T-cell (primary cell): Measurements from ENCODE around the gene TSPAN9. TPM values are rescaled to one million over a fixed set of nuclear protein-coding genes. Genes with fewer than 3 reads are reported as not detected.

Experiments
- ATAC-seq, 4 experiments: fragments of 200-7000 bp in 3 of 4; fragments of 150-1000 bp in 1 of 4; cut with Tn5 transposase; replicated peaks in 1 of 4; 1 replicate in 3 of 4; 2 replicates in 1 of 4; pipeline ENCODE4 v1.10.0; 2021; ENCODE audit warnings: moderate library complexity in 3 of 4, mild to moderate bottlenecking in 2 of 4, moderate number of reproducible peaks in 1 of 4
- CTCF ChIA-PET, 2 donors: fragments of 300-600 bp; sonication (Branson Sonifier 250); formaldehyde crosslinking; loops; one replicate each; lab custom pipeline; 2022; ENCODE audit warnings: antibody characterized with exemption in 2 of 2; lab: Charles Lee
- POLR2A ChIA-PET, 2 donors: fragments of 300-600 bp; sonication (Branson Sonifier 250); formaldehyde crosslinking; loops; one replicate each; lab custom pipeline; 2022; ENCODE audit warnings: antibody characterized with exemption in 2 of 2; lab: Charles Lee
- DNase-seq, 35 experiments: peaks; one replicate each; pipeline versions ENCODE4 v3.0.0 to v3.0.0-alpha.2; 2013 to 2023
- H3K27ac ChIP-seq: one replicate; pipeline ENCODE4 v1.5.1; 2013; ENCODE audit warnings: low read length
- H3K27me3 ChIP-seq, 2 experiments: replicated peaks in 1 of 2; 1 replicate in 1 of 2; 2 replicates in 1 of 2; pipeline versions ENCODE4 v1.6.1 to v1.7.0; 2013; ENCODE audit warnings: low read length in 1 of 2, mixed read lengths in 1 of 2; ENCODE audit not compliant: control insufficient read depth in 2 of 2, insufficient read depth in 2 of 2; ENCODE audit errors: extremely low read depth in 1 of 2
- H3K36me3 ChIP-seq, 2 donors: 1 replicate in 1 of 2; 2 replicates in 1 of 2; pipeline versions ENCODE4 v1.6.1 to v1.7.0; 2013; ENCODE audit warnings: low read length in 1 of 2; ENCODE audit not compliant: control insufficient read depth in 2 of 2, insufficient read depth in 1 of 2; ENCODE audit errors: extremely low read depth in 1 of 2
- H3K4me1 ChIP-seq, 2 experiments: 1 replicate in 1 of 2; 2 replicates in 1 of 2; pipeline versions ENCODE4 v1.6.1 to v1.7.0; 2013; ENCODE audit warnings: low read length in 2 of 2, mixed read lengths in 1 of 2; ENCODE audit not compliant: insufficient read depth in 2 of 2, control insufficient read depth in 1 of 2; ENCODE audit errors: extremely low read depth in 1 of 2
- H3K4me3 ChIP-seq, 2 donors: 1 replicate in 1 of 2; 2 replicates in 1 of 2; pipeline versions ENCODE4 v1.5.1 to v1.7.0; 2013; ENCODE audit warnings: mild to moderate bottlenecking in 2 of 2, low read length in 1 of 2, moderate library complexity in 1 of 2; ENCODE audit not compliant: control insufficient read depth in 1 of 2; ENCODE audit errors: extremely low read depth in 1 of 2
- H3K9me3 ChIP-seq: 2 replicates; pipeline ENCODE4 v1.7.0; 2013
- H3K27ac Mint-ChIP-seq, 2 donors: one replicate each; pipeline ENCODE4 v1.8.0; 2020 to 2021; ENCODE audit warnings: mild to moderate bottlenecking in 2 of 2, mixed read lengths in 2 of 2
- H3K27me3 Mint-ChIP-seq, 2 donors: one replicate each; pipeline ENCODE4 v1.8.0; 2021 to 2022; ENCODE audit warnings: mixed read lengths in 2 of 2
- H3K36me3 Mint-ChIP-seq: one replicate; pipeline ENCODE4 v1.8.0; 2021; ENCODE audit warnings: mixed read lengths
- H3K4me1 Mint-ChIP-seq, 3 donors: one replicate each; pipeline ENCODE4 v1.8.0; 2020 to 2022; ENCODE audit warnings: mixed read lengths in 3 of 3, mild to moderate bottlenecking in 1 of 3
- H3K4me3 Mint-ChIP-seq, 3 donors: one replicate each; pipeline ENCODE4 v1.8.0; 2020 to 2022; ENCODE audit warnings: mild to moderate bottlenecking in 3 of 3, mixed read lengths in 3 of 3, moderate library complexity in 3 of 3
- H3K9me3 Mint-ChIP-seq, 3 donors: one replicate each; pipeline ENCODE4 v1.8.0; 2020 to 2022; ENCODE audit warnings: mixed read lengths in 3 of 3
- WGBS: methylation state at CpG from one replicate; pipeline ENCODE4 v1.1.5; 2013; ENCODE audit warnings: missing lambda C conversion rate; ENCODE audit not compliant: insufficient coverage; 5-methylcytosine and 5-hydroxymethylcytosine counted together
- total RNA-seq, 35 experiments: library from RNA in 6 of 35; stranded (reverse) in 6 of 35; fragments of 120-200 nt in 1 of 35; gene quantifications; one replicate each; pipeline versions ENCODE4 v1.2.1 to v1.2.4 and lab custom pipeline; 2013 to 2026

TSPAN9 gene
- total RNA-seq, 5 donors from 2014 or later (not counting 1 experiment from before 2014, with no cell fraction given): 0.56 to 1.1 (median 0.70) TPM

DNA sequence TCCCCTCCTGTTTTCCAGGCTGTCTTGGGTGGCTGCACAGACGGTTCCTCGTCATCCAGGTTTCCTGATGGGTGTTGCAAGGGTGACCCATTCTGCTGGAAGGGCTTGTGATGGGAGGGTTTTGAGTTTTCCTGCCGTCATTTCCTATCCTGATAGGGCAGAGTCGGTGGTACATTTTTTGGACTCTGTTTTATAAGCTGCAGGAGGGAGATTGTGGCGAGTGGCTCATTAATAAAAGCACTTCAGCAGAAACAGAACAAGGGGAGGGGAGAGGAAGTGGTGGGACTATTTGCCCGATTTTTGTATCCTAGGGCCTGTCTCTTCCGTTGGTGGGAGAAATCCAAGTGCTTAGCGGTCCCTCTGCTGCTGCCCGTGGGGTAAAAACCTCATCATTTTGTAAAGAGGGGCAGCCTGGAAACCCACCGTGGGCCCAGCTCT lies 40.0 kb downstream of the TSPAN9 start:
- H3K27me3 ChIP-seq: peaks cover 5 to 33% of the 10 kb centered on the region in 2 experiments
- no peak overlapping the region for H3K4me3 Mint-ChIP-seq
- no peak for DNase-seq
- WGBS: 22% methylated on average over 9 of the region's 10 CpGs
- no peak for ATAC-seq
- H3K27ac ChIP-seq: no peak overlapping the region
- H3K27me3 Mint-ChIP-seq: peaks cover 15 to 23% of the 10 kb centered on the region in 2 donors
- H3K4me1 Mint-ChIP-seq: peaks cover 14 to 17% (median 15%) of the 10 kb centered on the region in 3 donors
- no peaks in the 10 kb centered on the region for H3K36me3 ChIP-seq
- H3K9me3 ChIP-seq: no peaks in the 10 kb centered on the region
- ChIA-PET POLR2A (no interaction called here), CTCF (no interaction called here)
- no peak overlapping the region for H3K27ac Mint-ChIP-seq
- no peaks in the 10 kb centered on the region for H3K9me3 Mint-ChIP-seq
- H3K36me3 Mint-ChIP-seq: peaks cover 3% of the 10 kb centered on the region
- peaks cover 0 to 10% of the 10 kb centered on the region in 2 experiments for H3K4me1 ChIP-seq
- H3K4me3 ChIP-seq: no peak overlapping the region

- no peak for ATAC-seq
- Histone ChIP-seq H3K4me1 (peaks cover 0 to 10% of the 10 kb centered on the region in 2 experiments), H3K4me3 (no peak overlapping the region), H3K27me3 (peaks cover 6 to 33% of the 10 kb centered on the region in 2 experiments), H3K36me3 (no peaks in the 10 kb centered on the region), H3K27ac (no peak overlapping the region), H3K9me3 (no peaks in the 10 kb centered on the region)
- 88% methylated on average over 3 of the region's 3 CpGs for WGBS
- Mint-ChIP-seq H3K27ac (no peak overlapping the region), H3K27me3 (peaks cover 15 to 23% of the 10 kb centered on the region in 2 donors), H3K9me3 (no peaks in the 10 kb centered on the region), H3K4me1 (peaks cover 14 to 17% (median 15%) of the 10 kb centered on the region in 3 donors), H3K4me3 (no peak overlapping the region), H3K36me3 (peaks cover 3% of the 10 kb centered on the region)
- ChIA-PET CTCF (no interaction called here), POLR2A (no interaction called here)
- no peak for DNase-seq
Measured at GRCh38 chr12:3117591-3118015, 40.4 kb downstream of the TSPAN9 start.

DNA sequence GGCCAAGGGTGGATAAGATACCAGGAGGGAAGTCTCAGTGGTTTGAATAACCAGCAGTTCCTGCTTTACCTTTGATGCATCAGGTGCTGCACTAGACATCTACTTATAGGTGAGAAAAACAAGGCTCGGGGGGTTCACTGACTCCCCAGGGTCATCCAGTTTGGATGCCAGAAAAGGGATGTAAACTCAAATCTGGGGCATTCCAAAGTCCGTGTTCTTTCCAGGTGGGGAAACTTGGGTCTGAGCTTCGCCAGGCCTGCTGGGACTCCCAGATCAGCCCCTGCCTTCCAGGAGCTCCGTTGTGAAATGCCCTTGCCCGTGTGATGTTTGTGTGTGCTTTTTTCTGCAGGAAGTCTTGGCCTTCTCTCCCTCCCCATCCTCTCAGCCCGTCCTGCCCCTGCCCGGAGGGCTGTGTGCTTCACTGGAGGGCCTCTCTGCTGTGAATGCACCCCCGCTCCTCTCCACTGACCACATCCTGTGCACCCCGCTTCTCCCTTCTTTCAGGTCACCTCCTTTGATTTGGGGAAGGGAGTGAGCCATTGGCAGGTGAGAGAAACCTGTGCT lies 42.1 kb downstream of the TSPAN9 start:
- peaks cover 0 to 10% of the 10 kb centered on the region in 2 experiments for H3K4me1 ChIP-seq
- no peak overlapping the region for H3K27ac ChIP-seq
- H3K27me3 ChIP-seq: peaks cover 10 to 37% of the 10 kb centered on the region in 2 experiments
- H3K4me1 Mint-ChIP-seq: peaks cover 14 to 17% (median 15%) of the 10 kb centered on the region in 3 donors
- H3K9me3 Mint-ChIP-seq: no peaks in the 10 kb centered on the region
- ChIA-PET CTCF (no interaction called here), POLR2A (no interaction called here)
- H3K4me3 ChIP-seq: no peak overlapping the region
- H3K27ac Mint-ChIP-seq: peak overlapping the region in 1 of 2 donors; percentile 64
- peaks cover 17 to 24% of the 10 kb centered on the region in 2 donors for H3K27me3 Mint-ChIP-seq
- no peak for DNase-seq
- H3K36me3 Mint-ChIP-seq: peaks cover 3% of the 10 kb centered on the region
- peak in 1 of 4 experiments; percentile 19 for ATAC-seq
- H3K9me3 ChIP-seq: no peaks in the 10 kb centered on the region
- no peaks in the 10 kb centered on the region for H3K36me3 ChIP-seq
- WGBS: 50% methylated on average over 2 of the region's 9 CpGs
- no peak overlapping the region for H3K4me3 Mint-ChIP-seq

- H3K4me1 Mint-ChIP-seq: peaks cover 14 to 17% (median 15%) of the 10 kb centered on the region in 3 donors
- ATAC-seq: peak in 1 of 4 experiments; percentile 34
Measured at GRCh38 chr12:3119756-3120601, 42.8 kb downstream of the TSPAN9 start.

GRCh38 chr12:3120701-3121100 lies 43.5 kb downstream of the TSPAN9 start:
- no peaks in the 10 kb centered on the region for H3K9me3 ChIP-seq
- Mint-ChIP-seq H3K36me3 (no peaks in the 10 kb centered on the region), H3K4me3 (peak overlapping the region in 1 of 3 donors; percentile 32), H3K9me3 (no peaks in the 10 kb centered on the region), H3K27me3 (peaks cover 12 to 24% of the 10 kb centered on the region in 2 donors), H3K27ac (no peak overlapping the region), H3K4me1 (peaks cover 14 to 17% (median 15%) of the 10 kb centered on the region in 3 donors)
- ChIA-PET CTCF (no interaction called here), POLR2A (no interaction called here)
- DNase-seq (no peak), ATAC-seq (no peak)
- H3K27me3 ChIP-seq: peaks cover 10 to 37% of the 10 kb centered on the region in 2 experiments
- peaks cover 0 to 10% of the 10 kb centered on the region in 2 experiments for H3K4me1 ChIP-seq
- H3K36me3 ChIP-seq: no peaks in the 10 kb centered on the region
- WGBS: 72% methylated on average over 3 of the region's 5 CpGs
- no peak overlapping the region for H3K4me3 ChIP-seq
- H3K27ac ChIP-seq: no peak overlapping the region

More at GRCh38 chr12:3119756-3120601, 42.8 kb downstream of the TSPAN9 start:
- peak overlapping the region in 1 of 3 donors; percentile 32 for H3K4me3 Mint-ChIP-seq
- POLR2A ChIA-PET: no interaction called here
- H3K9me3 Mint-ChIP-seq: no peaks in the 10 kb centered on the region
- CTCF ChIA-PET: no interaction called here
- no peak for DNase-seq
- peaks cover 1% of the 10 kb centered on the region for H3K36me3 Mint-ChIP-seq
- H3K36me3 ChIP-seq: no peaks in the 10 kb centered on the region
- H3K27me3 ChIP-seq: peaks cover 10 to 37% of the 10 kb centered on the region in 2 experiments
- H3K4me3 ChIP-seq: no peak overlapping the region
- peaks cover 0 to 10% of the 10 kb centered on the region in 2 experiments for H3K4me1 ChIP-seq
- H3K9me3 ChIP-seq: no peaks in the 10 kb centered on the region
- peaks cover 15 to 24% of the 10 kb centered on the region in 2 donors for H3K27me3 Mint-ChIP-seq
- no peak overlapping the region for H3K27ac Mint-ChIP-seq
- no peak overlapping the region for H3K27ac ChIP-seq
- WGBS: 61% methylated on average over 13 of the region's 17 CpGs

GRCh38 chr12:3122841-3123678 lies 45.9 kb downstream of the TSPAN9 start:
- Histone ChIP-seq H3K4me3 (no peak overlapping the region), H3K36me3 (no peaks in the 10 kb centered on the region), H3K4me1 (peaks cover 0 to 10% of the 10 kb centered on the region in 2 experiments), H3K27me3 (peaks cover 11 to 28% of the 10 kb centered on the region in 2 experiments), H3K27ac (no peak overlapping the region), H3K9me3 (no peaks in the 10 kb centered on the region)
- H3K36me3 Mint-ChIP-seq: no peaks in the 10 kb centered on the region
- H3K4me1 Mint-ChIP-seq: peaks cover 14 to 17% (median 15%) of the 10 kb centered on the region in 3 donors
- ChIA-PET CTCF (interaction anchor here (0.5 to 0.6 kb wide), 2 partner anchors 12 to 1031 kb away, joined by 3 to 5 read pairs; no protein-coding TSS in a partner anchor), POLR2A (no interaction called here)
- no peak for DNase-seq
- WGBS: 38% methylated on average over 8 of the region's 13 CpGs
- H3K9me3 Mint-ChIP-seq: no peaks in the 10 kb centered on the region
- H3K27ac Mint-ChIP-seq: no peak overlapping the region
- ATAC-seq: no peak
- H3K27me3 Mint-ChIP-seq: peaks cover 17 to 19% of the 10 kb centered on the region in 2 donors
- H3K4me3 Mint-ChIP-seq: no peak overlapping the region
